H1 (cell line): Measurements from ENCODE around the gene TRABD2B. TPM values are rescaled to one million over a fixed set of nuclear protein-coding genes. Genes with fewer than 3 reads are reported as not detected.

Experiments
- CTCF ChIA-PET: fragments of 300-600 bp; sonication (Branson Sonifier 250); formaldehyde crosslinking; loops from one replicate; lab custom pipeline; 2021; ENCODE audit not compliant: partially characterized antibody; lab: Charles Lee
- POLR2A ChIA-PET: fragments of 300-600 bp; sonication (Branson Sonifier 250); formaldehyde crosslinking; loops from one replicate; lab custom pipeline; 2021; ENCODE audit warnings: inconsistent platforms; ENCODE audit not compliant: partially characterized antibody; lab: Charles Lee
- DNase-seq, 2 experiments: peaks; one replicate each; pipeline versions ENCODE4 v3.0.0 to v3.0.0-alpha.2; 2010 to 2022; ENCODE audit warnings: low spot score in 2 of 2, low read depth in 1 of 2, mixed read lengths in 1 of 2
- FAIRE-seq: peaks from 2 replicates; lab custom pipeline; 2011; peaks lifted over from hg19 to GRCh38; lab: Jason Lieb, UNC
- H2AFZ ChIP-seq: 2 replicates; pipeline ENCODE4 v1.8.1; 2012; ENCODE audit warnings: low read length, inconsistent platforms
- H2AK5ac ChIP-seq: 2 replicates; pipeline ENCODE4 v1.6.1; 2013; ENCODE audit warnings: low read depth, low read length
- H2BK120ac ChIP-seq: replicated peaks from 2 replicates; pipeline ENCODE3; 2013; ENCODE audit warnings: low read depth, low read length, inconsistent platforms
- H2BK12ac ChIP-seq: 2 replicates; pipeline ENCODE4 v1.6.1; 2013; ENCODE audit warnings: low read depth, low read length
- H2BK15ac ChIP-seq: 2 replicates; pipeline ENCODE4 v1.6.1; 2013; ENCODE audit warnings: low read length
- H2BK20ac ChIP-seq: 2 replicates; pipeline ENCODE4 v1.6.1; 2013; ENCODE audit warnings: low read length
- H2BK5ac ChIP-seq: 2 replicates; pipeline ENCODE4 v1.6.1; 2013; ENCODE audit warnings: low read depth, low read length
- H3K14ac ChIP-seq: 2 replicates; pipeline ENCODE4 v1.6.1; 2013; ENCODE audit warnings: inconsistent platforms; ENCODE audit not compliant: insufficient read length
- H3K18ac ChIP-seq: 2 replicates; pipeline ENCODE4 v1.6.1; 2013; ENCODE audit warnings: low read length; ENCODE audit errors: extremely low read depth
- H3K23ac ChIP-seq: 2 replicates; pipeline ENCODE4 v1.6.1; 2013; ENCODE audit warnings: inconsistent platforms; ENCODE audit not compliant: insufficient read length
- H3K23me2 ChIP-seq: 2 replicates; pipeline ENCODE4 v1.6.1; 2013; ENCODE audit warnings: low read depth, low read length
- H3K27ac ChIP-seq: 2 replicates; pipeline ENCODE4 v1.6.1; 2011; ENCODE audit warnings: low read depth, low read length, inconsistent platforms
- H3K27me3 ChIP-seq, 4 experiments: replicated peaks in 1 of 4; 1 replicate in 1 of 4; 2 replicates in 3 of 4; pipeline versions ENCODE4 v1.6.1 to v1.8.1; 2011 to 2013; ENCODE audit warnings: low read length in 3 of 4, mild to moderate bottlenecking in 3 of 4, inconsistent platforms in 2 of 4, mixed read lengths in 2 of 4, moderate library complexity in 1 of 4; ENCODE audit not compliant: control insufficient read depth in 3 of 4, insufficient read depth in 3 of 4; ENCODE audit errors: extremely low read depth in 1 of 4
- H3K36me3 ChIP-seq, 4 experiments: 2 replicates each; pipeline versions ENCODE4 v1.6.1 to v1.8.1; 2011 to 2013; ENCODE audit warnings: mild to moderate bottlenecking in 4 of 4, low read length in 3 of 4, moderate library complexity in 2 of 4, control low read depth in 1 of 4, inconsistent platforms in 1 of 4; ENCODE audit not compliant: insufficient read depth in 4 of 4, control insufficient read depth in 2 of 4
- H3K4ac ChIP-seq: replicated peaks from 2 replicates; pipeline ENCODE3; 2013; ENCODE audit warnings: low read length, low read depth, mixed read lengths, inconsistent platforms; ENCODE audit not compliant: insufficient read length
- H3K4me1 ChIP-seq, 4 experiments: replicated peaks in 1 of 4; 1 replicate in 1 of 4; 2 replicates in 3 of 4; pipeline versions ENCODE4 v1.6.1 to v1.8.1; 2011 to 2013; ENCODE audit warnings: low read length in 3 of 4, inconsistent platforms in 2 of 4, mixed read lengths in 1 of 4; ENCODE audit not compliant: insufficient read depth in 4 of 4, control insufficient read depth in 3 of 4
- H3K4me2 ChIP-seq, 2 experiments: 2 replicates each; pipeline versions ENCODE4 v1.6.1 to v1.8.1; 2011 to 2013; ENCODE audit warnings: low read depth in 2 of 2, low read length in 2 of 2, control low read depth in 1 of 2, inconsistent platforms in 1 of 2, mild to moderate bottlenecking in 1 of 2; ENCODE audit not compliant: insufficient read depth in 1 of 2
- H3K4me3 ChIP-seq, 4 experiments: fragments of 200-600, 300-600 bp in 1 of 4; sonication (generic), shearing (Covaris generic), sonication (Bioruptor Twin) in 1 of 4; 2 replicates each; pipeline versions ENCODE4 v1.5.1 to v1.8.1; 2011 to 2016; ENCODE audit warnings: low read length in 4 of 4, low read depth in 3 of 4, control low read depth in 2 of 4, inconsistent platforms in 2 of 4, mild to moderate bottlenecking in 2 of 4, mixed read lengths in 1 of 4, moderate library complexity in 1 of 4; ENCODE audit not compliant: insufficient read depth in 2 of 4; ENCODE audit errors: extremely low read depth in 1 of 4
- H3K56ac ChIP-seq: replicated peaks from 2 replicates; pipeline ENCODE3; 2013; ENCODE audit warnings: low read depth, mild to moderate bottlenecking, mixed read lengths, low read length, inconsistent platforms; ENCODE audit not compliant: insufficient read length
- H3K79me1 ChIP-seq: 2 replicates; pipeline ENCODE4 v1.6.1; 2013; ENCODE audit warnings: low read depth, low read length, control low read depth
- H3K79me2 ChIP-seq, 2 experiments: 2 replicates each; pipeline versions ENCODE4 v1.6.1 to v1.8.1; 2012 to 2013; ENCODE audit warnings: low read length in 2 of 2, mild to moderate bottlenecking in 2 of 2, inconsistent platforms in 1 of 2; ENCODE audit not compliant: insufficient read depth in 2 of 2, control insufficient read depth in 1 of 2
- H3K9ac ChIP-seq, 4 experiments: replicated peaks in 1 of 4; 1 replicate in 1 of 4; 2 replicates in 3 of 4; pipeline versions ENCODE4 v1.6.1 to v1.8.1; 2011 to 2013; ENCODE audit warnings: low read depth in 3 of 4, low read length in 3 of 4, control low read depth in 2 of 4, mild to moderate bottlenecking in 2 of 4, moderate library complexity in 2 of 4, inconsistent platforms in 1 of 4; ENCODE audit errors: extremely low read depth in 1 of 4
- H3K9me3 ChIP-seq, 2 experiments: 2 replicates each; pipeline versions ENCODE4 v1.6.1 to v1.8.1; 2012 to 2013; ENCODE audit warnings: mild to moderate bottlenecking in 2 of 2, moderate library complexity in 2 of 2, control low read depth in 1 of 2, inconsistent platforms in 1 of 2, low read depth in 1 of 2, low read length in 1 of 2, mixed read lengths in 1 of 2; ENCODE audit not compliant: insufficient read depth in 2 of 2
- H4K20me1 ChIP-seq, 2 experiments: replicated peaks in 1 of 2; 2 replicates each; pipeline versions ENCODE3 to v1.8.1; 2011 to 2013; ENCODE audit warnings: inconsistent platforms in 2 of 2, low read length in 2 of 2, mild to moderate bottlenecking in 1 of 2; ENCODE audit not compliant: insufficient read depth in 2 of 2, control insufficient read depth in 1 of 2
- H4K5ac ChIP-seq: 2 replicates; pipeline ENCODE4 v1.6.1; 2013; ENCODE audit warnings: low read length, low read depth, mixed read lengths, inconsistent platforms; ENCODE audit not compliant: insufficient read length
- H4K8ac ChIP-seq: 2 replicates; pipeline ENCODE4 v1.8.0; 2013; ENCODE audit warnings: mild to moderate bottlenecking, moderate library complexity, low read length, inconsistent platforms; ENCODE audit not compliant: insufficient read depth; ENCODE audit errors: extremely low read depth
- H4K91ac ChIP-seq: replicated peaks from 2 replicates; pipeline ENCODE3; 2013; ENCODE audit warnings: low read length, mixed read lengths, inconsistent platforms; ENCODE audit not compliant: insufficient read length
- CBX5 ChIP-seq: fragments of 300-800, 300-1000 bp; sonication (generic); IDR thresholded peaks from 2 replicates; pipeline ENCODE4 v1.7.1; 2016; ENCODE audit warnings: antibody characterized with exemption, low read length, low read depth
- CEBPB ChIP-seq: IDR thresholded peaks from 2 replicates; pipeline ENCODE4 v1.6.1; 2012; ENCODE audit warnings: low read depth, low read length
- POLR2AphosphoS5 ChIP-seq: IDR thresholded peaks from 2 replicates; pipeline ENCODE4 v1.6.1; 2011; ENCODE audit warnings: low read depth, low read length
- TAF7 ChIP-seq: optimal IDR thresholded peaks from 2 replicates; pipeline ENCODE3; 2011; ENCODE audit warnings: low read depth, mild to moderate bottlenecking, inconsistent platforms, low read length, moderate library complexity, borderline replicate concordance
- WGBS, 2 experiments: shearing (Covaris generic) in 1 of 2; methylation state at CpG; one replicate each; pipeline versions ENCODE4 v1.1.6 to v1.1.7; 2013 to 2015; ENCODE audit warnings: low lambda C conversion rate in 2 of 2, mixed read lengths in 2 of 2, inconsistent platforms in 1 of 2, low coverage in 1 of 2, missing lambda C conversion rate in 1 of 2; ENCODE audit not compliant: insufficient replicate concordance in 2 of 2, insufficient coverage in 1 of 2, insufficient read length in 1 of 2; ENCODE audit errors: extremely low coverage in 1 of 2, missing lambda C conversion rate in 1 of 2; 5-methylcytosine and 5-hydroxymethylcytosine counted together
- polyA plus RNA-seq, 7 experiments: library from polyadenylated mRNA; depleted of rRNA in 3 of 7; stranded (reverse) in 5 of 7; unstranded in 2 of 7; fragments of >200 nt in 5 of 7; fragments of 200-250 nt in 2 of 7; gene quantifications; 1 replicate in 5 of 7; 2 replicates in 1 of 7; 4 replicates in 1 of 7; pipeline versions ENCODE4 v1.2.1 to v1.2.3, GENCODE V29; 2011 to 2013; ENCODE audit warnings: missing spikeins in 2 of 7, mixed read lengths in 2 of 7
- total RNA-seq: library from RNA; stranded (reverse); fragmentation: NEBNext Ultra II Directional; extraction: Animal tissue kit (Norgen Biotek cat#: 25700); gene quantifications from 2 replicates; pipeline ENCODE4 v1.2.1, GENCODE V29; 2021

TRABD2B gene
- total and polyA plus RNA-seq, 2 of the 8 experiments (the other 6 are each of a cell fraction or from before 2014, with no cell fraction given), result 0.95 to 3.4 TPM

GRCh38 chr1:47791879-47792608 is 205.1 kb downstream of the TRABD2B start:
- H2BK20ac ChIP-seq, result no peak overlapping the region
- H4K8ac ChIP-seq, result no peak overlapping the region
- no peaks in the 10 kb centered on the region; a peak in 1 of 7 replicates for H3K4me1 ChIP-seq
- peaks cover 0 to 1% of the 10 kb centered on the region in 2 experiments for H4K20me1 ChIP-seq
- no peak overlapping the region for H2BK120ac ChIP-seq
- no peak overlapping the region for H2BK12ac ChIP-seq
- FAIRE-seq, result no peak
- 72% methylated on average over 6 of the region's 7 CpGs; no CpG with 5 or more reads in 1 of the 2 experiments for WGBS, 2 experiments
- no peak overlapping the region for H3K14ac ChIP-seq
- no peaks in the 10 kb centered on the region for H3K23me2 ChIP-seq
- no peak overlapping the region for H3K4ac ChIP-seq
- no peak overlapping the region for H4K91ac ChIP-seq
- no peak overlapping the region for H3K9ac ChIP-seq
- H3K4me2 ChIP-seq, result no peak overlapping the region
- no peak overlapping the region for H2BK15ac ChIP-seq
- no peak overlapping the region for H2AFZ ChIP-seq
- no peak overlapping the region for H3K27ac ChIP-seq
- no peak overlapping the region for H4K5ac ChIP-seq
- no peak overlapping the region for H3K18ac ChIP-seq
- H3K9me3 ChIP-seq, result no peaks in the 10 kb centered on the region
- H3K79me1 ChIP-seq, result no peaks in the 10 kb centered on the region
- POLR2A ChIA-PET, result no interaction called here
- TF ChIP-seq CEBPB (no peak), POLR2AphosphoS5 (no peak), TAF7 (no peak), CBX5 (no peak)
- H3K23ac ChIP-seq, result no peak overlapping the region
- no peaks in the 10 kb centered on the region for H3K36me3 ChIP-seq
- no peak overlapping the region for H3K4me3 ChIP-seq
- H3K56ac ChIP-seq, result no peak overlapping the region
- DNase-seq, result no peak
- H3K79me2 ChIP-seq, result no peaks in the 10 kb centered on the region
- CTCF ChIA-PET, result interaction anchor here (0.6 to 1.7 kb wide), 4 partner anchors 12 to 1644 kb away, joined by 3 to 5 read pairs (median 4); no protein-coding TSS in a partner anchor
- no peaks in the 10 kb centered on the region for H3K27me3 ChIP-seq
- no peak overlapping the region for H2BK5ac ChIP-seq
- H2AK5ac ChIP-seq, result no peak overlapping the region
